MM.1S (cell line): Measurements from ENCODE around the gene IL17C.

Source experiments
- CTCF ChIP-seq: fragments of 300-600 bp; sonication (generic); IDR thresholded peaks from 2 replicates; pipeline ENCODE4 v1.5.1; 2016; ENCODE audit warnings: antibody characterized with exemption, low read length, mixed read lengths
- EZH2 ChIP-seq: fragments of 300-600 bp; sonication (generic); optimal IDR thresholded peaks from 2 replicates; pipeline ENCODE3; 2017; ENCODE audit warnings: low read depth, mild to moderate bottlenecking, antibody characterized with exemption, low read length, mixed read lengths

GRCh38 chr16:88622866-88623265 lies 15.5 kb upstream of the IL17C start:
- no peak for TF ChIP-seq CTCF
- TF ChIP-seq EZH2 = no peak
